Neural progenitor cell (in vitro differentiated cells): Measurements from ENCODE around the gene TBCD.
"Not testable (repeated sequence)": the region's sequence is repeated elsewhere in the genome, so short reads cannot be mapped to it uniquely, and the experiment has no call there.

ENCODE experiments used
- CTCF ChIP-seq: fragments of 200-600 bp; sonication (generic); IDR thresholded peaks from 2 replicates; pipeline ENCODE4 v1.5.1; 2017; ENCODE audit warnings: antibody characterized with exemption, mild to moderate bottlenecking
- EZH2phosphoT487 ChIP-seq: fragments of 200-600 bp; sonication (generic); IDR thresholded peaks from 2 replicates; pipeline ENCODE4 v1.6.1; 2017; ENCODE audit warnings: antibody characterized with exemption

DNA sequence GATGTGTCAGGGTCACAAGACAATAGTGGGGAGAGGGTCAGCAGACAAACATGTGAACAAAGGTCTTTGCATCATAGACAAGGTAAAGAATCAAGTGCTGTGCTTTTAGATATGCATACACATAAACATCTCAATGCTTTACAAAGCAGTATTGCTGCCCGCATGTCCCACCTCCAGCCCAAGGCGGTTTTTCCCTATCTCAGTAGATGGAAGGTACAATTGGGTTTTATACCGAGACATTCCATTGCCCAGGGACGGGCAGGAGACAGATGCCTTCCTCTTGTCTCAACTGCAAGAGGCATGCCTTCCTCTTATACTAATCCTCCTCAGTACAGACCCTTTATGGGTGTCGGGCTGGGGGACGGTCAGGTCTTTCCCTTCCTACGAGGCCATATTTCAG lies 7.1 kb upstream of the TBCD start:
- TF ChIP-seq CTCF, EZH2phosphoT487: not testable (repeated sequence)
